Fibroblast of lung (primary cell): ENCODE data around the gene CADPS. TPM values are rescaled to one million over a fixed set of nuclear protein-coding genes. Genes with fewer than 3 reads are reported as not detected.

Experiments used
- DNase-seq, 2 donors: peaks; one replicate each; pipeline versions ENCODE4 v3.0.0 to v3.0.0-alpha.2; 2010; ENCODE audit warnings: low read depth in 2 of 2
- H2AFZ ChIP-seq: 2 replicates; pipeline ENCODE4 v1.5.1; 2012; ENCODE audit warnings: low read length, control low read depth, inconsistent platforms
- H3K27ac ChIP-seq: 2 replicates; pipeline ENCODE4 v1.5.1; 2011; ENCODE audit warnings: low read length, control low read depth; ENCODE audit not compliant: insufficient read depth
- H3K27me3 ChIP-seq: 2 replicates; pipeline ENCODE4 v1.5.1; 2011; ENCODE audit warnings: mild to moderate bottlenecking, low read length; ENCODE audit not compliant: control insufficient read depth, insufficient read depth
- H3K36me3 ChIP-seq: 2 replicates; pipeline ENCODE4 v1.5.1; 2011; ENCODE audit warnings: low read length; ENCODE audit not compliant: control insufficient read depth, insufficient read depth
- H3K4me1 ChIP-seq: 2 replicates; pipeline ENCODE4 v1.5.1; 2011; ENCODE audit warnings: low read length; ENCODE audit not compliant: control insufficient read depth, insufficient read depth; ENCODE audit errors: extremely low read depth
- H3K4me2 ChIP-seq: 2 replicates; pipeline ENCODE4 v1.5.1; 2011; ENCODE audit warnings: low read length, control low read depth; ENCODE audit not compliant: insufficient read depth; ENCODE audit errors: extremely low read depth
- H3K4me3 ChIP-seq, 4 experiments: fragments of 200-600 bp in 1 of 4; sonication (generic) in 1 of 4; replicated peaks in 1 of 4; 2 replicates each; pipeline ENCODE4 v1.5.1; 2011 to 2016; ENCODE audit warnings: low read length in 4 of 4, low read depth in 3 of 4, mild to moderate bottlenecking in 3 of 4, control low read depth in 2 of 4, inconsistent platforms in 1 of 4, mixed read lengths in 1 of 4; ENCODE audit not compliant: insufficient read depth in 1 of 4; ENCODE audit errors: control extremely low read depth in 1 of 4
- H3K79me2 ChIP-seq: 2 replicates; pipeline ENCODE4 v1.5.1; 2012; ENCODE audit warnings: mild to moderate bottlenecking, low read length, inconsistent platforms; ENCODE audit not compliant: control insufficient read depth, insufficient read depth
- H3K9ac ChIP-seq: 2 replicates; pipeline ENCODE4 v1.5.1; 2011; ENCODE audit warnings: mild to moderate bottlenecking, low read length, control low read depth; ENCODE audit not compliant: insufficient read depth
- H3K9me3 ChIP-seq: 2 replicates; pipeline ENCODE4 v1.5.1; 2012; ENCODE audit warnings: low read depth, low read length; ENCODE audit not compliant: control insufficient read depth, insufficient read depth
- H4K20me1 ChIP-seq: 2 replicates; pipeline ENCODE4 v1.5.1; 2011; ENCODE audit warnings: low read length; ENCODE audit not compliant: control insufficient read depth, insufficient read depth; ENCODE audit errors: extremely low read depth
- EZH2 ChIP-seq: IDR thresholded peaks from 2 replicates; pipeline ENCODE4 v1.5.1; 2012; ENCODE audit warnings: low read length, control low read depth, mild to moderate bottlenecking; ENCODE audit errors: missing control alignments
- polyA plus RNA-seq, 2 donors: library from polyadenylated mRNA; depleted of rRNA in 1 of 2; stranded (reverse) in 1 of 2; unstranded in 1 of 2; fragments of >200 nt; gene quantifications; 2 replicates each; pipeline ENCODE4 v1.2.1, GENCODE V29; 2011 to 2012; ENCODE audit warnings: missing spikeins in 1 of 2
- total RNA-seq: library from RNA; depleted of rRNA; stranded (reverse); fragments of >200 nt; gene quantifications from 2 replicates; pipeline ENCODE4 v1.2.1, GENCODE V29; 2014
- TF ChIP-seq, protein P1 (sequence below), 2 donors: IDR thresholded peaks in 1 of 2; conservative IDR thresholded peaks in 1 of 2; 1 replicate in 1 of 2; 2 replicates in 1 of 2; pipeline ENCODE4 v1.5.1; 2011 to 2012; ENCODE audit warnings: low read length in 2 of 2, control low read depth in 1 of 2, inconsistent platforms in 1 of 2, low read depth in 1 of 2, mild to moderate bottlenecking in 1 of 2

The CADPS gene
- total and polyA plus RNA-seq, 2 donors (not counting 1 experiment from before 2014, with no cell fraction given), result 2.3 to 63.1 TPM

DNA sequence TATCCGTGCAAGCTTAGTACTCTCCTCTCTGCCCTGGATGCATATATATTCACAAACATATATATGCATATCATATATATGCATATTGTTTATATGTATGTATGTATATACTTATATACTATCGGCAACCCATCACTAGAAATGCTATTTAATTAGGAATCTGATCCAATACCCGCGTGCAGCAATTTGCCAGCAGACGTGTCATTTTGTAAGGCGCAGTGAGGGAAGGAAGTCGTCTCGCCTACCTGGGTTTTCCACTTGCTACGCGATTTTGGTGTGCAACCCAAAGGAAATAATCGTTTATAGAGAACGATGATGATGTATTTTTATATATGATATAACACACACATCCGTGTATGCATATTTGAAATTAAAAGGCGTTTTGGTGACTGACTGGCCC is 496.3 kb downstream of the CADPS start:
- Histone ChIP-seq H3K79me2 (no peaks in the 10 kb centered on the region), H4K20me1 (no peaks in the 10 kb centered on the region), H3K27ac (no peak overlapping the region), H3K27me3 (peaks cover 70% of the 10 kb centered on the region), H2AFZ (no peak overlapping the region), H3K9me3 (no peaks in the 10 kb centered on the region), H3K9ac (no peak overlapping the region), H3K4me2 (no peak overlapping the region), H3K4me1 (no peaks in the 10 kb centered on the region), H3K4me3 (no peak overlapping the region), H3K36me3 (no peaks in the 10 kb centered on the region)
- no peak for DNase-seq
- TF ChIP-seq, protein P1, sequence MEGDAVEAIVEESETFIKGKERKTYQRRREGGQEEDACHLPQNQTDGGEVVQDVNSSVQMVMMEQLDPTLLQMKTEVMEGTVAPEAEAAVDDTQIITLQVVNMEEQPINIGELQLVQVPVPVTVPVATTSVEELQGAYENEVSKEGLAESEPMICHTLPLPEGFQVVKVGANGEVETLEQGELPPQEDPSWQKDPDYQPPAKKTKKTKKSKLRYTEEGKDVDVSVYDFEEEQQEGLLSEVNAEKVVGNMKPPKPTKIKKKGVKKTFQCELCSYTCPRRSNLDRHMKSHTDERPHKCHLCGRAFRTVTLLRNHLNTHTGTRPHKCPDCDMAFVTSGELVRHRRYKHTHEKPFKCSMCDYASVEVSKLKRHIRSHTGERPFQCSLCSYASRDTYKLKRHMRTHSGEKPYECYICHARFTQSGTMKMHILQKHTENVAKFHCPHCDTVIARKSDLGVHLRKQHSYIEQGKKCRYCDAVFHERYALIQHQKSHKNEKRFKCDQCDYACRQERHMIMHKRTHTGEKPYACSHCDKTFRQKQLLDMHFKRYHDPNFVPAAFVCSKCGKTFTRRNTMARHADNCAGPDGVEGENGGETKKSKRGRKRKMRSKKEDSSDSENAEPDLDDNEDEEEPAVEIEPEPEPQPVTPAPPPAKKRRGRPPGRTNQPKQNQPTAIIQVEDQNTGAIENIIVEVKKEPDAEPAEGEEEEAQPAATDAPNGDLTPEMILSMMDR (conservative IDR thresholded peaks at IDR 0.05 in 1 of 2, IDR thresholded peaks at IDR 0.05 in 1 of 2; ENCODE audit: low read depth in 1 of 2, low read length in 2 of 2), result no peak
- no peak for TF ChIP-seq EZH2

DNA sequence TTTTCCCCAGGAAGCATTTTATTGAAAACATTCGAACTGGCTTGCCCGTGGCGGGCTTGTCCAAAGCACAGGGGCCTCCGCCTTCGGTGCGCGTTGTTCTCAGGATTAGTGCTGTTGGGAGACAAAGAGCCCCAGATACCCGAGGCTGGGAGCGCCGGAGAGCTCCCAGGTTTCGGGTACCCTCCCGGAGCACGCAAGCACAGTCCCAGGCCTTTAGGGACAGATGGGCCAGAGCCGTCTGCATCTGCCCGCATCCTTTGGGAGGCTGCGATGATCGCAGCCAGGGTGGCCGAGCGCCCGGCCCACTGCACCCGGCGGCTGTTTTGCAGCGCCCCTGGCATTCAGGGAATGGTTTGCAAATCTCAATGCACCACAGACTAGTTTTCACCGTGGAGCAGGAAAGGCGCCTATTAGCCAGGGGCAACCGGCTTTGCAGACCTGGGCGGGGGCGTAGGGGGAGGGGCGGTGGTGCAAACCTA is 496.9 kb downstream of the CADPS start:
- Histone ChIP-seq H3K27me3 (peaks cover 76% of the 10 kb centered on the region), H3K4me2 (no peak overlapping the region), H3K4me1 (no peaks in the 10 kb centered on the region)

DNA sequence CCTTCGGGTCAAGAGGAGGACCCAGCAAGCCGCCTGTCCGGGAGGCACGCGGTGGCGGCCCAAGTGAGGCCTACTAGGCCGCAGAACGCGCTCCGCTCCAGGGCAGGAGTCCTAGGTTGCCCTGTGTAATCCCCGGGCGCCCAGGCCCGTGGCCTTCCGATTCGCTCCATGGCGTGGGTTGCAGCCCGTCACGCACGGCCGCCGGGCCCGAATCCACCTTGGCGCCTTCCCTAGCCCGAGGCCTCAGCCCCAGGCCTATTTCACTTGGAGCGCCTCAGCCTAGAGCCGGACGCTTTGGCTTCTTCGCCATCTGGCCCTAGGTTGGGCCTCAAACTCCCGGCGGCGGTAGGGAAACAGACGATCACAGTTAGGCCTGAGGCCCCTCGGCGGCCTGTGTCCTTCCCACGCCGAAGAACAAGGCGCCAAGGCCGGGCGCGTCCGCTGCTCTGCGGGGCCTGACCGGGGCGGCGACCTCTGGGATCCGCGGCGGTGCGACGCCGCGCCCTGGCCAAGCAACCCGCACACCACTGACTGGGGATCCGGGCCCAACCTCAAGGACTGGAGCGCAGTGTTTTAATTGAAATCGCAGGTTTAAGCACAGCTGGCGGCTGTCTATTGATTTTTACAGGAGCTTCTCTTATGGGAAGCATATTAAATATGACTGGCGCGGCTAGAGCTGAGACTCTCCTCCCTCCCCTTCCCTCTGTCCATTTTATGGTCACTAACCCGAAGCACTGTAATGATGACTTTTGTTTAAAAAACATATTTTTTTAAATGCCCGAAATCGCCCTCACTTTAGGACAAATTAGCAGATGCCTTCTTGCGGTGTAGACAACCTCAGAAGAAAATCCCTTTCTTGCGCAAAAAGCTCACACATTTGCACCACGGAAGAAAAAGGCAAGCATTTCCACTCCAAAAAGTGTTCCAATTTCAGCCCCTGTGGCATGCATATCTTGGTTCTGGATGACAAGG is 498.0 kb downstream of the CADPS start:
- no peak overlapping the region for H3K4me3 ChIP-seq
- H3K27me3 ChIP-seq, result peaks cover 85% of the 10 kb centered on the region
- no peaks in the 10 kb centered on the region for H3K9me3 ChIP-seq
- TF ChIP-seq EZH2, result peak; percentile 58
- TF ChIP-seq, protein P1 (conservative IDR thresholded peaks at IDR 0.05 in 1 of 2, IDR thresholded peaks at IDR 0.05 in 1 of 2; ENCODE audit: low read depth in 1 of 2, low read length in 2 of 2), result no peak
- no peak overlapping the region for H3K9ac ChIP-seq
- no peaks in the 10 kb centered on the region for H4K20me1 ChIP-seq
- DNase-seq, result no peak
- no peaks in the 10 kb centered on the region for H3K4me1 ChIP-seq
- no peaks in the 10 kb centered on the region for H3K36me3 ChIP-seq
- no peaks in the 10 kb centered on the region for H3K79me2 ChIP-seq
- H2AFZ ChIP-seq, result no peak overlapping the region
- no peak overlapping the region for H3K27ac ChIP-seq
- no peak overlapping the region for H3K4me2 ChIP-seq

More for the DNA sequence above, 496.9 kb downstream of the CADPS start:
- Histone ChIP-seq H3K9me3 (no peaks in the 10 kb centered on the region), H3K79me2 (no peaks in the 10 kb centered on the region), H3K9ac (no peak overlapping the region), H3K4me3 (no peak overlapping the region), H3K36me3 (no peaks in the 10 kb centered on the region), H2AFZ (no peak overlapping the region), H4K20me1 (no peaks in the 10 kb centered on the region), H3K27ac (no peak overlapping the region)
- no peak for DNase-seq
- peak; percentile 74 for TF ChIP-seq EZH2
- TF ChIP-seq, protein P1 (conservative IDR thresholded peaks at IDR 0.05 in 1 of 2, IDR thresholded peaks at IDR 0.05 in 1 of 2; ENCODE audit: low read depth in 1 of 2, low read length in 2 of 2), result no peak
